A549 (cell line): ENCODE results near the gene UNC79. TPM values are rescaled to one million over a fixed set of nuclear protein-coding genes. Genes with fewer than 3 reads are reported as not detected.
A peak's percentile ranks its signal among the peaks of the same experiment; 100 is the strongest.

Experiments used
- ATAC-seq, 2 experiments: fragments of 200-7000 bp in 1 of 2; fragments of >200 bp in 1 of 2; cut with Nextera tagmentation in 1 of 2; cut with Tn5 transposase in 1 of 2; 3 replicates each; pipeline versions ENCODE4 v1.8.0 to v1.9.1; 2018 to 2020; ENCODE audit warnings: mild to moderate bottlenecking in 1 of 2, moderate library complexity in 1 of 2
- CTCF ChIA-PET: fragments of 300-600 bp; sonication (Branson Sonifier 250); formaldehyde crosslinking; extraction: SDS; loops from one replicate; lab custom pipeline; 2021; ENCODE audit warnings: antibody characterized with exemption, inconsistent platforms; lab: Yijun Ruan, JAX
- POLR2A ChIA-PET: fragments of 350-600 bp; formaldehyde crosslinking; extraction: SDS; loops from one replicate; lab custom pipeline; 2021; ENCODE audit warnings: antibody characterized with exemption, inconsistent platforms; lab: Yijun Ruan, JAX
- DNase-seq, 2 experiments: peaks; one replicate each; pipeline versions ENCODE4 v3.0.0 to v3.0.0-alpha.2; 2011 to 2016; ENCODE audit warnings: low read depth in 1 of 2, low spot score in 1 of 2
- FAIRE-seq: peaks from 2 replicates; lab custom pipeline; 2011; peaks lifted over from hg19 to GRCh38; lab: Jason Lieb, UNC
- H3K27ac ChIP-seq, 2 experiments: fragments of >200 bp; sonication (Bioruptor Twin); formaldehyde crosslinking; 3 replicates each; pipeline ENCODE4 v1.5.1; 2016 to 2017
- H3K4me1 ChIP-seq: fragments of >200 bp; sonication (Bioruptor Twin); formaldehyde crosslinking; 3 replicates; pipeline ENCODE4 v1.6.1; 2016
- H3K4me2 ChIP-seq: fragments of >200 bp; sonication (Bioruptor Twin); formaldehyde crosslinking; 3 replicates; pipeline ENCODE4 v1.6.1; 2016
- H3K4me3 ChIP-seq: fragments of >200 bp; sonication (Bioruptor Twin); formaldehyde crosslinking; 3 replicates; pipeline ENCODE4 v1.5.1; 2016
- H3K9me3 ChIP-seq: fragments of >200 bp; sonication (Bioruptor Twin); formaldehyde crosslinking; 3 replicates; pipeline ENCODE4 v1.6.1; 2016
- BHLHE40 ChIP-seq: IDR thresholded peaks from 2 replicates; pipeline ENCODE4 v1.6.1; 2012; ENCODE audit warnings: low read depth, low read length, inconsistent platforms
- CBX2 ChIP-seq: fragments of 200-600 bp; sonication (generic); IDR thresholded peaks from 2 replicates; pipeline ENCODE4 v1.6.1; 2016; ENCODE audit warnings: low read depth, mild to moderate bottlenecking, borderline replicate concordance
- CHD2 ChIP-seq: fragments of 150-350 bp; IDR thresholded peaks from 2 replicates; pipeline ENCODE4 v1.6.1; 2014; ENCODE audit warnings: low read length; ENCODE audit not compliant: partially characterized antibody
- EHF ChIP-seq: fragments of 250-450 bp; sonication (Bioruptor Pico); IDR thresholded peaks from 2 replicates; pipeline ENCODE4 v1.5.0; 2020; ENCODE audit warnings: mild to moderate bottlenecking
- GATA3 ChIP-seq: IDR thresholded peaks from 2 replicates; pipeline ENCODE4 v1.6.1; 2012; ENCODE audit warnings: borderline replicate concordance
- HDAC2 ChIP-seq: fragments of 200-600 bp; sonication (generic); IDR thresholded peaks from 2 replicates; pipeline ENCODE4 v1.6.1; 2016
- HOXA7 ChIP-seq: fragments of 250-450 bp; sonication (Bioruptor Pico); IDR thresholded peaks from 2 replicates; pipeline ENCODE4 v1.5.0; 2020; ENCODE audit warnings: mild to moderate bottlenecking, moderate library complexity
- HOXB13 ChIP-seq: fragments of 250-450 bp; sonication (Bioruptor Pico); IDR thresholded peaks from 2 replicates; pipeline ENCODE4 v1.5.0; 2020; ENCODE audit warnings: low read depth, mild to moderate bottlenecking, moderate library complexity
- MAX ChIP-seq: IDR thresholded peaks from 2 replicates; pipeline ENCODE4 v1.6.1; 2012
- PBX3 ChIP-seq: IDR thresholded peaks from 2 replicates; pipeline ENCODE4 v1.6.1; 2012
- POLR2A ChIP-seq: IDR thresholded peaks from 2 replicates; pipeline ENCODE4 v1.6.1; 2012; ENCODE audit warnings: mild to moderate bottlenecking, low read length
- RAD21 ChIP-seq, 2 experiments: fragments of >200 bp in 1 of 2; sonication (Bioruptor Twin) in 1 of 2; formaldehyde crosslinking in 1 of 2; IDR thresholded peaks in 1 of 2; conservative IDR thresholded peaks in 1 of 2; 2 replicates in 1 of 2; 3 replicates in 1 of 2; pipeline ENCODE4 v1.6.1; 2012 to 2018; ENCODE audit warnings: inconsistent platforms in 1 of 2
- RFX5 ChIP-seq: fragments of 450-650 bp; IDR thresholded peaks from 2 replicates; pipeline ENCODE4 v1.7.1; 2014; ENCODE audit warnings: antibody characterized with exemption, mild to moderate bottlenecking, moderate library complexity
- TP53 ChIP-seq: fragments of 250-450 bp; sonication (Bioruptor Pico); IDR thresholded peaks from 2 replicates; pipeline ENCODE4 v1.5.0; 2021; ENCODE audit warnings: mild to moderate bottlenecking, moderate library complexity
- ZC3H11A ChIP-seq: fragments of 450-650 bp; IDR thresholded peaks from 2 replicates; pipeline ENCODE4 v1.6.1; 2014; ENCODE audit warnings: antibody characterized with exemption, mild to moderate bottlenecking
- ZFP36 ChIP-seq: fragments of 450-650 bp; IDR thresholded peaks from 2 replicates; pipeline ENCODE4 v1.6.1; 2014; ENCODE audit warnings: borderline replicate concordance; ENCODE audit not compliant: partially characterized antibody
- ZSCAN20 ChIP-seq: fragments of 250-450 bp; sonication (Bioruptor Pico); IDR thresholded peaks from 2 replicates; pipeline ENCODE4 v1.8.0; 2022; ENCODE audit warnings: mild to moderate bottlenecking, moderate library complexity
- WGBS: methylation state at CpG from one replicate; pipeline ENCODE4 v1.1.6; 2017; ENCODE audit errors: missing lambda C conversion rate; 5-methylcytosine and 5-hydroxymethylcytosine counted together
- polyA plus RNA-seq, 4 experiments: library from polyadenylated mRNA; depleted of rRNA in 3 of 4; stranded (reverse); fragments of >200 nt; fragmentation: RNase III in 1 of 4; extraction: RNeasy Plus Mini Kit Qiagen cat#74134 plus additional on column Dnase treatment in 1 of 4; gene quantifications; 2 replicates in 3 of 4; 3 replicates in 1 of 4; pipeline ENCODE4 v1.2.3, GENCODE V29; 2011 to 2017
- TF ChIP-seq, protein P1 (sequence below): fragments of 200-600 bp; sonication (generic); IDR thresholded peaks from 2 replicates; pipeline ENCODE4 v1.6.1; 2016; ENCODE audit warnings: antibody characterized with exemption, mild to moderate bottlenecking, moderate library complexity
- TF ChIP-seq, protein P2 (sequence below): fragments of >200 bp; sonication (Bioruptor Twin); formaldehyde crosslinking; IDR thresholded peaks from 3 replicates; pipeline ENCODE4 v1.6.1; 2016

The UNC79 gene
- polyA plus RNA-seq, 2 of the 4 experiments (the other 2 are of a cell fraction): 0.01 TPM

- DNase-seq (peak; percentile 3 to 28), FAIRE-seq (no peak), ATAC-seq (peak; percentile 81 to 82; a peak in 4 of 6 replicates)
- H3K9me3 ChIP-seq: 0 out of 3 replicates have a peak, but pooled peaks cover 4% of the 10 kb centered on the region
- no peak overlapping the region for H3K4me2 ChIP-seq
- TF ChIP-seq BHLHE40 (no peak), GATA3 (no peak), RAD21 (conservative IDR thresholded peaks at IDR 0.05 in 1 of 2, IDR thresholded peaks at IDR 0.05 in 1 of 2) (peak in 1 of 2 experiments; percentile 51; a peak in 2 of 5 replicates)
- H3K4me1 ChIP-seq: no peaks in the 10 kb centered on the region
- no peak overlapping the region for H3K4me3 ChIP-seq
- H3K27ac ChIP-seq: no peak overlapping the region
- CTCF ChIA-PET: interaction anchor here (1.3 kb wide), 1 partner anchor 18 kb away, joined by 3 read pairs; no protein-coding TSS in a partner anchor
- WGBS: 15% methylated on average over 5 of the region's 5 CpGs
- POLR2A ChIA-PET: no interaction called here
Observed at GRCh38 chr14:93648440-93649168, 217.9 kb downstream of the UNC79 start.

DNA sequence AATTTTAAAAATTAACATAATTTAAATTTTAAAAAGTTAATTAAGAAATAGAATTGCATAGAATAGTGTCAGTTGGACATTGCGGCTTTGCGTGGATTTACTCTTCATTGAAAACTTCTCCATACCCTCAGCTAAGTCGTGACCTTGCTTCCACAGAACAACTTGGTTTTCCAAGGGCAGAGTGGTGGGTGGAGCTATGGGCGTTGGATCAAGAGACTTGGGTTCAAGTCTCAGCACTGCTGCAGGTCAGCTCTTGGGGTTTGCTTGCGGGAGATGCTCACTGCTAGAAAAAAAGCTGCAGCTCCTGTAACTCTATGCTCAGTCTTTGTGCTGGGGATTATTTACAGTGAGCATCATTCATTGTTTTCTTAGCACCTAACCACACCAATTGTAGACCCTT lies 223.9 kb downstream of the UNC79 start:
- H3K27ac ChIP-seq: no peak overlapping the region
- WGBS: 58% methylated on average over 5 of the region's 5 CpGs

More for the DNA sequence above, 223.9 kb downstream of the UNC79 start:
- ATAC-seq (no peak), DNase-seq (no peak), FAIRE-seq (no peak)
- H3K9me3 ChIP-seq: 0 out of 3 replicates have a peak, but pooled peaks cover 4% of the 10 kb centered on the region
- CTCF ChIA-PET: interaction anchor here (0.6 to 3.9 kb wide), 32 partner anchors 9 to 528 kb away, joined by 3 to 19 read pairs (median 6); partner anchors contain the start of gene PRIMA1
- no peak overlapping the region for H3K4me2 ChIP-seq
- POLR2A ChIA-PET: no interaction called here
- H3K4me1 ChIP-seq: no peaks in the 10 kb centered on the region
- TF ChIP-seq ZSCAN20 (CRISPR knock-in tag) (no peak), POLR2A (no peak), ZC3H11A (no peak), ZFP36 (no peak), RFX5 (no peak), TP53 (no peak), EHF (no peak), PBX3 (no peak), MAX (no peak), CBX2 (no peak), HOXA7 (CRISPR knock-in tag) (no peak), CHD2 (no peak), HDAC2 (no peak), HOXB13 (CRISPR knock-in tag) (no peak), BHLHE40 (no peak)
- TF ChIP-seq, protein P1, sequence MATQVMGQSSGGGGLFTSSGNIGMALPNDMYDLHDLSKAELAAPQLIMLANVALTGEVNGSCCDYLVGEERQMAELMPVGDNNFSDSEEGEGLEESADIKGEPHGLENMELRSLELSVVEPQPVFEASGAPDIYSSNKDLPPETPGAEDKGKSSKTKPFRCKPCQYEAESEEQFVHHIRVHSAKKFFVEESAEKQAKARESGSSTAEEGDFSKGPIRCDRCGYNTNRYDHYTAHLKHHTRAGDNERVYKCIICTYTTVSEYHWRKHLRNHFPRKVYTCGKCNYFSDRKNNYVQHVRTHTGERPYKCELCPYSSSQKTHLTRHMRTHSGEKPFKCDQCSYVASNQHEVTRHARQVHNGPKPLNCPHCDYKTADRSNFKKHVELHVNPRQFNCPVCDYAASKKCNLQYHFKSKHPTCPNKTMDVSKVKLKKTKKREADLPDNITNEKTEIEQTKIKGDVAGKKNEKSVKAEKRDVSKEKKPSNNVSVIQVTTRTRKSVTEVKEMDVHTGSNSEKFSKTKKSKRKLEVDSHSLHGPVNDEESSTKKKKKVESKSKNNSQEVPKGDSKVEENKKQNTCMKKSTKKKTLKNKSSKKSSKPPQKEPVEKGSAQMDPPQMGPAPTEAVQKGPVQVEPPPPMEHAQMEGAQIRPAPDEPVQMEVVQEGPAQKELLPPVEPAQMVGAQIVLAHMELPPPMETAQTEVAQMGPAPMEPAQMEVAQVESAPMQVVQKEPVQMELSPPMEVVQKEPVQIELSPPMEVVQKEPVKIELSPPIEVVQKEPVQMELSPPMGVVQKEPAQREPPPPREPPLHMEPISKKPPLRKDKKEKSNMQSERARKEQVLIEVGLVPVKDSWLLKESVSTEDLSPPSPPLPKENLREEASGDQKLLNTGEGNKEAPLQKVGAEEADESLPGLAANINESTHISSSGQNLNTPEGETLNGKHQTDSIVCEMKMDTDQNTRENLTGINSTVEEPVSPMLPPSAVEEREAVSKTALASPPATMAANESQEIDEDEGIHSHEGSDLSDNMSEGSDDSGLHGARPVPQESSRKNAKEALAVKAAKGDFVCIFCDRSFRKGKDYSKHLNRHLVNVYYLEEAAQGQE: no peak
- TF ChIP-seq, protein P2, sequence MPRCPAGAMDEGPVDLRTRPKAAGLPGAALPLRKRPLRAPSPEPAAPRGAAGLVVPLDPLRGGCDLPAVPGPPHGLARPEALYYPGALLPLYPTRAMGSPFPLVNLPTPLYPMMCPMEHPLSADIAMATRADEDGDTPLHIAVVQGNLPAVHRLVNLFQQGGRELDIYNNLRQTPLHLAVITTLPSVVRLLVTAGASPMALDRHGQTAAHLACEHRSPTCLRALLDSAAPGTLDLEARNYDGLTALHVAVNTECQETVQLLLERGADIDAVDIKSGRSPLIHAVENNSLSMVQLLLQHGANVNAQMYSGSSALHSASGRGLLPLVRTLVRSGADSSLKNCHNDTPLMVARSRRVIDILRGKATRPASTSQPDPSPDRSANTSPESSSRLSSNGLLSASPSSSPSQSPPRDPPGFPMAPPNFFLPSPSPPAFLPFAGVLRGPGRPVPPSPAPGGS: no peak
- no peak overlapping the region for H3K4me3 ChIP-seq
